Measurements from ENCODE around the gene ACTR5.

DNA sequence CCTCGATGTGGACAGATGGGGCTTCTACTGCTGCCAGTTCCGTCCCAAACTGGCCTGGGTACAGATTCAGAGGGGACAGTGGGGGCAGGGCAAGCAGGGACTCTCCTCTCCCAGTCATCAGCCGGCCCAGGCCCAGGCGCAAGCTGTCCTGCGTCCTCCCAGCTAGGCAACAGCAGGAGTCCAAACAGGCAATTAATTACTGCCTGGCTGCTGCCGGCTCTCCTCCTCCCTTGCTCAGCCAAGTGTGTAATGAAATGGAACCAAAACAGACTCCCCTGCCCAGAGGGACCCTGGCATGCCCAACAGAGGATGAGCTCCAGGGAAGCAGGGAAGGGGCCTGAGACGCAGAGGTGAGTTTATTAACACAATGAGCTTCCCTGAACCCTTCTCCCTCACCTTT lies 41.8 kb upstream of the ACTR5 start:
- TF ChIP-seq, protein P1, sequence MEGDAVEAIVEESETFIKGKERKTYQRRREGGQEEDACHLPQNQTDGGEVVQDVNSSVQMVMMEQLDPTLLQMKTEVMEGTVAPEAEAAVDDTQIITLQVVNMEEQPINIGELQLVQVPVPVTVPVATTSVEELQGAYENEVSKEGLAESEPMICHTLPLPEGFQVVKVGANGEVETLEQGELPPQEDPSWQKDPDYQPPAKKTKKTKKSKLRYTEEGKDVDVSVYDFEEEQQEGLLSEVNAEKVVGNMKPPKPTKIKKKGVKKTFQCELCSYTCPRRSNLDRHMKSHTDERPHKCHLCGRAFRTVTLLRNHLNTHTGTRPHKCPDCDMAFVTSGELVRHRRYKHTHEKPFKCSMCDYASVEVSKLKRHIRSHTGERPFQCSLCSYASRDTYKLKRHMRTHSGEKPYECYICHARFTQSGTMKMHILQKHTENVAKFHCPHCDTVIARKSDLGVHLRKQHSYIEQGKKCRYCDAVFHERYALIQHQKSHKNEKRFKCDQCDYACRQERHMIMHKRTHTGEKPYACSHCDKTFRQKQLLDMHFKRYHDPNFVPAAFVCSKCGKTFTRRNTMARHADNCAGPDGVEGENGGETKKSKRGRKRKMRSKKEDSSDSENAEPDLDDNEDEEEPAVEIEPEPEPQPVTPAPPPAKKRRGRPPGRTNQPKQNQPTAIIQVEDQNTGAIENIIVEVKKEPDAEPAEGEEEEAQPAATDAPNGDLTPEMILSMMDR (IDR thresholded peaks at IDR 0.05): no peak
- TF ChIP-seq EZH2phosphoT487 (IDR thresholded peaks at IDR 0.05; ENCODE audit: borderline replicate concordance, low read depth) (no peak), ZBTB33 (IDR thresholded peaks at IDR 0.05; ENCODE audit: borderline replicate concordance, low read depth) (no peak)

All from SK-N-SH (cell line).